Activated CD4-positive, alpha-beta T cell treated with anti-CD3 and anti-CD28 coated beads, Interleukin-2, amount 10 ng/mL, durations not matched to agents 7 days and 5 days (primary cell): ENCODE measurements around the gene WIZ. TPM values are rescaled to one million over a fixed set of nuclear protein-coding genes. Genes with fewer than 3 reads are reported as not detected.

Experiments
- CTCF ChIA-PET: fragments of 350-600 bp; sonication (Branson Sonifier 250); formaldehyde crosslinking; loops from one replicate; lab custom pipeline; 2021; ENCODE audit warnings: antibody characterized with exemption; lab: Charles Lee
- POLR2A ChIA-PET: fragments of 350-600 bp; sonication (Branson Sonifier 250); formaldehyde crosslinking; loops from one replicate; lab custom pipeline; 2021; ENCODE audit warnings: antibody characterized with exemption; lab: Charles Lee
- DNase-seq: peaks from one replicate; pipeline ENCODE4 v3.0.0-alpha.2; 2020
- H3K27ac Mint-ChIP-seq: one replicate; pipeline ENCODE4 v1.8.0; 2021; ENCODE audit warnings: mild to moderate bottlenecking, moderate library complexity, mixed read lengths
- H3K27me3 Mint-ChIP-seq: one replicate; pipeline ENCODE4 v1.8.0; 2021; ENCODE audit warnings: mixed read lengths
- H3K36me3 Mint-ChIP-seq: one replicate; pipeline ENCODE4 v1.8.0; 2021; ENCODE audit warnings: low read depth, mixed read lengths
- H3K4me1 Mint-ChIP-seq: one replicate; pipeline ENCODE4 v1.8.0; 2021; ENCODE audit warnings: mixed read lengths
- H3K4me3 Mint-ChIP-seq: one replicate; pipeline ENCODE4 v1.8.0; 2021; ENCODE audit warnings: mild to moderate bottlenecking, moderate library complexity, mixed read lengths
- H3K9me3 Mint-ChIP-seq: one replicate; pipeline ENCODE4 v1.8.0; 2021; ENCODE audit warnings: mixed read lengths
- total RNA-seq, 2 experiments: library from RNA; stranded (reverse); gene quantifications; one replicate each; pipeline ENCODE4 v1.2.3, GENCODE V29; 2021

The WIZ gene
- total RNA-seq, 2 experiments from 2014 or later = 28.7 to 31.6 TPM

GRCh38 chr19:15448044-15448777 is 1.5 kb downstream of the WIZ start:
- no peaks in the 10 kb centered on the region for H3K27me3 Mint-ChIP-seq
- peaks cover 23% of the 10 kb centered on the region for H3K36me3 Mint-ChIP-seq

DNA sequence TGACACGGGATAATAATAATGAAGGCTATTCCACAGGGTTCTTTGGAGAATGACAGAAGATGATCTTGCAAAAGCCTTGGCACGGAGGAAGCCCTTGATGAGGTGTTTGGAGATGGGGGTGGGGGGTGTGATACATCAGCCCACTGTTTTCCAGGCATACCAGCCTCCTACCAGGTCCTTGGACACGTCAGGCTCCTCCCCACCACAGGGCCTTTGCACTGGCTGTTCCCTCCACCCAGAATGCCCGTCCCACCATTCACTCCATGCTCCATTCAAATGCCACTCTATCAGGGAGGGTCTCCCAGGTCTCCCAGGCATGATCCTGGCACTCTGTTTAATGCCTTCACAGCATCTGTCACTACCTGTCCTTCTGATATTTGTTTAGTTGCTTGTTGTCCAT is 2.7 kb downstream of the WIZ start:
- Mint-ChIP-seq H3K4me3 (no peak overlapping the region), H3K4me1 (peaks cover 23% of the 10 kb centered on the region), H3K9me3 (no peaks in the 10 kb centered on the region), H3K36me3 (peaks cover 18% of the 10 kb centered on the region), H3K27me3 (no peaks in the 10 kb centered on the region), H3K27ac (no peak overlapping the region)
- DNase-seq = no peak
- ChIA-PET CTCF (interaction anchor here (1.8 kb wide), 1 partner anchor 28 kb away, joined by 7 read pairs; the partner anchor contains the start of gene AKAP8L), POLR2A (no interaction called here)

More at GRCh38 chr19:15448044-15448777, 1.5 kb downstream of the WIZ start:
- POLR2A ChIA-PET = no interaction called here
- Mint-ChIP-seq H3K4me1 (peaks cover 24% of the 10 kb centered on the region), H3K27ac (no peak overlapping the region), H3K4me3 (peak overlapping the region; percentile 60), H3K9me3 (no peaks in the 10 kb centered on the region)
- CTCF ChIA-PET = interaction anchor here (1.8 kb wide), 1 partner anchor 29 kb away, joined by 7 read pairs; the partner anchor contains the start of gene AKAP8L
- no peak for DNase-seq

GRCh38 chr19:15445807-15446376 is 3.9 kb downstream of the WIZ start:
- ChIA-PET CTCF (interaction anchor here (1.0 kb wide), 1 partner anchor 8 kb away, joined by 3 read pairs; no protein-coding TSS in a partner anchor), POLR2A (no interaction called here)
- DNase-seq = no peak
- H3K27me3 Mint-ChIP-seq = no peaks in the 10 kb centered on the region
- peaks cover 6% of the 10 kb centered on the region for H3K36me3 Mint-ChIP-seq
- no peak overlapping the region for H3K27ac Mint-ChIP-seq
- H3K9me3 Mint-ChIP-seq = no peaks in the 10 kb centered on the region
- H3K4me3 Mint-ChIP-seq = no peak overlapping the region
- H3K4me1 Mint-ChIP-seq = peaks cover 15% of the 10 kb centered on the region

DNA sequence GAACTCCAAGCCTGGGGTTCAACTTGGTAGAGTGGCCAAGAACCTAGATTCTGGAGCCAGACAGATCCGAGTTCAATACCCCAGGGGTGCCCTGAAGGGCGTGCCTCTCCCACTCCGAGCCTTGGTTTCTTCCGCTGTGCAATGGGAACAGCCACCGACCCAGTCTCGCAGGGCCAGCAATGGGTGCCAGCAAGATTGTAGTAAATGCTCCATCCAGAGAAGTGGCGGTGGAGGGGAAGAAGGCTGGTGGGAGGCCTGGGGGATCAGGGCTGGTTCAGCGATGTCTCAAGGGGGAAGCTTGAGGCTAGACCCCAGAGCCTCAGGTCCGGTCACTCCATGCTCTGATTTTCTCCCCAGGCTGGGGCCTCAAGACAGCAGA is 4.5 kb downstream of the WIZ start:
- Mint-ChIP-seq H3K9me3 (no peaks in the 10 kb centered on the region), H3K27me3 (no peaks in the 10 kb centered on the region), H3K4me3 (no peak overlapping the region), H3K27ac (no peak overlapping the region), H3K36me3 (peaks cover under 1% of the 10 kb centered on the region), H3K4me1 (peaks cover 9% of the 10 kb centered on the region)
- no peak for DNase-seq
- POLR2A ChIA-PET = no interaction called here
- CTCF ChIA-PET = no interaction called here

- Mint-ChIP-seq H3K4me3 (no peak overlapping the region), H3K4me1 (peaks cover 7% of the 10 kb centered on the region), H3K27ac (no peak overlapping the region), H3K27me3 (no peaks in the 10 kb centered on the region), H3K36me3 (no peaks in the 10 kb centered on the region), H3K9me3 (no peaks in the 10 kb centered on the region)
- DNase-seq = no peak
- ChIA-PET CTCF (interaction anchor here (0.9 kb wide), 1 partner anchor 9 kb away, joined by 3 read pairs; no protein-coding TSS in a partner anchor), POLR2A (no interaction called here)
Measured at GRCh38 chr19:15444505-15445226, 5.1 kb downstream of the WIZ start.

- DNase-seq = no peak
- CTCF ChIA-PET = interaction anchor here (0.9 kb wide), 1 partner anchor 8 kb away, joined by 3 read pairs; no protein-coding TSS in a partner anchor
- POLR2A ChIA-PET = no interaction called here
- Mint-ChIP-seq H3K4me1 (peaks cover 5% of the 10 kb centered on the region), H3K27me3 (no peaks in the 10 kb centered on the region), H3K36me3 (no peaks in the 10 kb centered on the region), H3K9me3 (no peaks in the 10 kb centered on the region), H3K4me3 (no peak overlapping the region), H3K27ac (no peak overlapping the region)
Measured at GRCh38 chr19:15443838-15444237, 5.9 kb downstream of the WIZ start.

DNA sequence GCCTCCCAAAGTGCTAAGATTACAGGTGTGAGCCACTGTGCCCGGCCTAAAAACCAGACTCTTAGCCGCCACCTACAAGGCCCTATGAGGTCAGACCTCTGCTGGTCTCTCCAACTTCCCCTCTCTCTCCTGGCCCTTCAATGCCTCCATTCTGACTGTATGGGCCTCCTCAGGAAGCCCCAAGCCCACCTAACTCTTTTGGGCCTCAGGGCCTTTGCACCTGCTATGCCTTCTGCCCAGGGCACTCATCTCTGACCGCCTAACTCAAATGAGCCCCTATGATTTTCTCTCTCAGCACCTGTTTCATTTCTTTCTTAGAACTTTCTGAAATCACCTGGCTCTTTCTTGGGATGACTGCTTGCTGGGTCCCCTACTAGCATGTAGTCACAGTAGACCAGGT is 6.4 kb downstream of the WIZ start:
- no peak overlapping the region for H3K4me3 Mint-ChIP-seq
- no peak overlapping the region for H3K27ac Mint-ChIP-seq
- H3K27me3 Mint-ChIP-seq = no peaks in the 10 kb centered on the region
- H3K4me1 Mint-ChIP-seq = peaks cover under 1% of the 10 kb centered on the region
- no peak for DNase-seq
- H3K36me3 Mint-ChIP-seq = no peaks in the 10 kb centered on the region
- no peaks in the 10 kb centered on the region for H3K9me3 Mint-ChIP-seq
- POLR2A ChIA-PET = no interaction called here
- CTCF ChIA-PET = no interaction called here

DNA sequence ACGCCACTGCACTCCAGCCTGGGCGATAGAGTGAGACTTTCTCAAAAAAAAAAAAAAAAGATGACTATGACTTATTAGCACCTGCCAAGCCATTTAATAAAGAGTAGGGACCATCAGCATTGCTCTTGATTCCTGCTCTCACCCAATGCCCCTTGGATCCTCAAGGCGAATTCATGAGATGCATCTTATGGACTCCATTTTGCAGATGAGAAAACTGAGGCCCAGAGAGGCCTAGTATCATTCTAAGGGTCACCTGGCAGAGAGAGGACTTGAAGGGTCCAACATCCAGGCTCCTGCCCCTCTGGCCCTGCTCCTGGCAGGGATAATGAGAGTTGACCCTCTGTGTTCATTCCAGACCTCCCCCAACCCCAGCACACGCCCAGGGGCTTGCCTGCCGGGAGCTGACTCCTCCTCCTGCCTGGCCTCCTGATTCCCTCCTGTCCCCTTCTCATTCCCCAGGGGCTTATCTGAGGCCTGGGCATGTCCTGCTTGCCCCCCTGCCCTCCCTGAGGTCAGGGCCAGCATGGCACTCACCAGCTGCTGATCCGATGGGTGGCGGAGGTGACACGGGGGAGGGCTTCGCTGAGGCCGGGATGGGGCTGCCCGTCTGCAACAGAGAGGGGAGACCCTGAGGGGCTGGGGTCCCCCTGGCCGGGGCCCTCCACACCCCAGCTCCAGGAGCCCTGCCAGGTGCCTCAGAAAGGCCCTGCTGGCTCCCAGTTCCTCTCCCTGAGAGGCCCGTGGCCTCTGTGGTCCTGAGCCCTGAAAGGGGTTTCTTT is 7.4 kb downstream of the WIZ start:
- Mint-ChIP-seq H3K36me3 (no peaks in the 10 kb centered on the region), H3K4me3 (no peak overlapping the region), H3K4me1 (no peaks in the 10 kb centered on the region), H3K27me3 (no peaks in the 10 kb centered on the region), H3K27ac (no peak overlapping the region), H3K9me3 (no peaks in the 10 kb centered on the region)
- ChIA-PET CTCF (interaction anchor here (0.6 to 0.9 kb wide), 2 partner anchors 23 to 87 kb away, joined by 3 read pairs; no protein-coding TSS in a partner anchor), POLR2A (no interaction called here)
- DNase-seq = no peak

DNA sequence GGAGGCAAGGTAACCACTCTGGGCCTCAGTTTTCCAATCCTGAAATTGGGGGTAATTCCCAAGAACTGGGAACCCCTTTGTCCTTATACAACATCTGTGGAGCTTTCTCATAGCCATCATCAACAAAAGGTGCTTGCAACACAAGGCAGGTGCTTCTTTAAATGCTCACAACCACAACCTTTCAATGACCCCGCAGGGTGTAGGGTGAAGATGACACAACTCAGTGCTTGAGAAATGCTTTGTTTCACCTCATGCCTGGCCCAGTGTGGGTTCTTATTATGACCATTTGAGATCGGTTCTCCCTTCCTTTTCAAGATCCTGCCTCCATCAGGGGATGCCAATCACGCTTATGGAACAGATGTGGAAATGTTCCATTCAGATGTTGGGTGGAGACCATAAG is 8.4 kb downstream of the WIZ start:
- no peaks in the 10 kb centered on the region for H3K27me3 Mint-ChIP-seq
- H3K9me3 Mint-ChIP-seq = no peaks in the 10 kb centered on the region
- no peaks in the 10 kb centered on the region for H3K36me3 Mint-ChIP-seq
- DNase-seq = no peak
- CTCF ChIA-PET = interaction anchor here (0.6 kb wide), 1 partner anchor 86 kb away, joined by 3 read pairs; no protein-coding TSS in a partner anchor
- H3K27ac Mint-ChIP-seq = no peak overlapping the region
- no peak overlapping the region for H3K4me3 Mint-ChIP-seq
- POLR2A ChIA-PET = no interaction called here
- H3K4me1 Mint-ChIP-seq = no peaks in the 10 kb centered on the region

DNA sequence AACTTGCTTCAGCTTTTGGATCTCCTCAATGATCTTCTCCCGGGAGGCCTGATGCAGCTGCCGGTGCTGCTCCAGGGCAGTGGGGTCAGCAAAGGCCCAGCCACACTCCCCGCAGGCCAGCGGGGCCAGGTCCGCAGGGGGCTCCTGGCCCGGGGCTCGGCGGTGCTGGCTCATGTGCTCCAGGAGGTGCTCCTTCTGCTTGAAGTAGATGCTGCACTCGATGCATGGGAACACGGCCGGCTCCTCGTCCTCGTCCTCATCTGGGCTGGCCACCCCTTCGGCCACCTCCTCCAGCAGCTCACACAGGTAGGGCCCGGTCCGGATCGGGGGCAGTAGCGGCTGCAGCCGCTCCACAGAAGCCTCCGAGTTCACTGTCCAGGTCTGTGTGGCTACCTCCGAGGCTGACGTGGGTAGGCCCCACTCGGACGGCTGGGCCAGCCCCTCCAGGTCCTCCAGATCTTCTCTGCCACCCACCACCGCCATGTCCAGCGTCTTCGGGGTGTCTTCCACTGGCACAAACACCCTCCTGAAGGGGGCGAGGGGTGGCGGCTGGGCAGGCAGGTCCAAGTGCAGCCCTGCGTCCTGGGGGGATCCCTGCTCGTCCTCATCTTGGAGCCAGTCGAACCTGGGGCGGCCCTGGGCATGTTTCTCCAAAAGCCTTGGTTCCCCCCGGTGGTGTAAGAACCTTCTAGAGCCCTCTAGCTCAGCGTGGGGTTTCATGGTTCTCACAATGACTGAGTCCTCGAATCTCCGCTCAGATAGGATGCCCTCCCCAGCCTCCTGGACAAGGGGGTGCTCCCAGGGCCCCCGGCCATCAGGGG is 9.7 kb downstream of the WIZ start:
- DNase-seq = no peak
- no peaks in the 10 kb centered on the region for H3K4me1 Mint-ChIP-seq
- no peaks in the 10 kb centered on the region for H3K27me3 Mint-ChIP-seq
- no peak overlapping the region for H3K4me3 Mint-ChIP-seq
- no peaks in the 10 kb centered on the region for H3K36me3 Mint-ChIP-seq
- ChIA-PET CTCF (interaction anchor here (0.8 kb wide), 1 partner anchor 114 kb away, joined by 3 read pairs; no protein-coding TSS in a partner anchor), POLR2A (no interaction called here)
- no peak overlapping the region for H3K27ac Mint-ChIP-seq
- H3K9me3 Mint-ChIP-seq = no peaks in the 10 kb centered on the region

DNA sequence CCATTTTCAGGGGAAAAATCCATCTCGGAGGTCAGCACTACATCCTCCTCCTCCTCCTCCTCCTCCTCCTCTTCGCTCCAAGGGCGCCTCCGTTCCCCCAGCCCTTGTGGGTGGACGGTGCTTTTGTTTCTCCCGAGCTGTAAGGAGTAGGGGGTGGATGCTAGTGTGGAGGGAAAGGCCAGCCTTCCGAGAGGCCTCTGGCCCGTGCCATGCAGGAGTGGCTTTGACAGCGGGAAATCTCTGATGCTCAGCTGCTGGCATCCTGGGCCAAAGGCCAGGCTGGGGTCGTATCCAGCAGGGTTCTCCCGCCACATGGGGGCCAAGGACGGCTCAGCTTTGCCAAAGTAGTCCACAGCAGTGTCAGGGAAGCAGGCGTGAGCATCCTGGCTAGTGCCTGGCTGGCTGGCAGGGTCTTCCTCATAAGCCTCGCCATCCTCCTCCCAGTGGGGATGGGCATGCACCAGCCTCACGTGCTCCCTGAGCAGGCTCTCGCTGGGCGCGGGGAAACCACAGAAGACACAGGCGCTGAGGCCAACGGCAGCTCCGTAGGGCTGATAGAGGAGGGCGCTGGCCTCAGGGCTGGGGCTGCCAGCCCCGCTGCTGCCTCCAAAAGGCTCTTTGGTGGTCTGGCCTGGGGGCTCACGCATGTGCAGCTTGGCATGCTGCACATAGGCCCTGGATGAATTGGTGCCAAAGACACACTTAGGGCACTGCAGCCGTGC is 10.5 kb downstream of the WIZ start:
- no peaks in the 10 kb centered on the region for H3K27me3 Mint-ChIP-seq
- no peaks in the 10 kb centered on the region for H3K4me1 Mint-ChIP-seq
- ChIA-PET CTCF (interaction anchor here (0.6 to 3.8 kb wide), 3 partner anchors 20 to 1539 kb away, joined by 3 to 16 read pairs (median 3); partner anchors contain the start of gene AKAP8L), POLR2A (no interaction called here)
- no peak overlapping the region for H3K4me3 Mint-ChIP-seq
- no peak overlapping the region for H3K27ac Mint-ChIP-seq
- DNase-seq = no peak
- H3K9me3 Mint-ChIP-seq = no peaks in the 10 kb centered on the region
- H3K36me3 Mint-ChIP-seq = no peaks in the 10 kb centered on the region
